HepG2 (cell line): Measurements from ENCODE around the gene SPATA13. TPM values are rescaled to one million over a fixed set of nuclear protein-coding genes. Genes with fewer than 3 reads are reported as not detected.

ENCODE experiments used
- ATAC-seq: fragments of 200-7000 bp; cut with Tn5 transposase; 3 replicates; pipeline ENCODE4 v1.9.1; 2020; ENCODE audit warnings: mild to moderate bottlenecking, moderate library complexity
- BruUV-seq: library from RNA; stranded (reverse); fragments of 400-500 nt; replicated peaks from 2 replicates; lab custom pipeline; 2021; lab: Mats Ljungman, UMichigan
- CTCF ChIA-PET: fragments of 300-600 bp; formaldehyde crosslinking; extraction: SDS; loops from one replicate; lab custom pipeline; 2021; ENCODE audit warnings: low total read pairs, inconsistent platforms, low intra/inter-chr PET ratio; lab: Yijun Ruan, JAX
- POLR2A ChIA-PET: fragments of 350-600 bp; sonication (Branson Sonifier 250); formaldehyde crosslinking; loops from one replicate; lab custom pipeline; 2020; ENCODE audit warnings: antibody characterized with exemption, inconsistent platforms; lab: Yijun Ruan, JAX
- DNase-seq: peaks from one replicate; pipeline ENCODE4 v3.0.0-alpha.2; 2015; ENCODE audit warnings: low spot score
- FAIRE-seq: peaks from 3 replicates; lab custom pipeline; 2011; peaks lifted over from hg19 to GRCh38; lab: Jason Lieb, UNC
- H2AFZ ChIP-seq: one replicate; pipeline ENCODE4 v1.6.1; 2011; ENCODE audit warnings: low read length, inconsistent platforms
- H3K27ac ChIP-seq: fragments of 300-600 bp; 3 replicates; pipeline ENCODE4 v1.8.0; 2011; ENCODE audit warnings: mixed run types, mild to moderate bottlenecking, mixed read lengths, low read length, inconsistent platforms; ENCODE audit not compliant: insufficient read depth; ENCODE audit errors: extremely low read length
- H3K27me3 ChIP-seq, 2 experiments: fragments of 200-600 bp in 1 of 2; 2 replicates in 1 of 2; 3 replicates in 1 of 2; pipeline versions ENCODE4 v1.6.0 to v1.8.0; 2011; ENCODE audit warnings: low read length in 2 of 2, mild to moderate bottlenecking in 2 of 2, moderate library complexity in 2 of 2, inconsistent platforms in 1 of 2; ENCODE audit not compliant: insufficient read depth in 2 of 2, control insufficient read depth in 1 of 2
- H3K36me3 ChIP-seq, 2 experiments: fragments of 200-600 bp in 1 of 2; replicated peaks in 1 of 2; 2 replicates in 1 of 2; 3 replicates in 1 of 2; pipeline versions ENCODE4 v1.5.1 to v1.8.0; 2011; ENCODE audit warnings: low read length in 2 of 2, inconsistent platforms in 1 of 2; ENCODE audit not compliant: insufficient read depth in 2 of 2, control insufficient read depth in 1 of 2
- H3K4me1 ChIP-seq: 2 replicates; pipeline ENCODE4 v1.5.1; 2012; ENCODE audit warnings: low read length, inconsistent platforms; ENCODE audit not compliant: insufficient read depth
- H3K4me2 ChIP-seq: 2 replicates; pipeline ENCODE4 v1.6.0; 2011; ENCODE audit warnings: low read depth, low read length, inconsistent platforms
- H3K4me3 ChIP-seq, 3 experiments: fragments of 200-600 bp in 1 of 3; sonication (generic), shearing (Covaris generic) in 1 of 3; replicated peaks in 1 of 3; 2 replicates each; pipeline ENCODE4 v1.5.1; 2011 to 2016; ENCODE audit warnings: low read length in 3 of 3, inconsistent platforms in 2 of 3, low read depth in 2 of 3, mild to moderate bottlenecking in 2 of 3, control low read depth in 1 of 3, mixed read lengths in 1 of 3; ENCODE audit not compliant: insufficient read depth in 1 of 3
- H3K79me2 ChIP-seq: one replicate; pipeline ENCODE4 v1.6.1; 2011; ENCODE audit warnings: low read length, inconsistent platforms; ENCODE audit not compliant: insufficient read depth
- H3K9ac ChIP-seq: 2 replicates; pipeline ENCODE4 v1.6.0; 2011; ENCODE audit warnings: mild to moderate bottlenecking, low read depth, low read length, inconsistent platforms; ENCODE audit not compliant: insufficient read depth
- H3K9me3 ChIP-seq: 2 replicates; pipeline ENCODE4 v1.5.1; 2012; ENCODE audit warnings: mild to moderate bottlenecking, low read length
- H4K20me1 ChIP-seq: 2 replicates; pipeline ENCODE4 v1.6.0; 2011; ENCODE audit warnings: inconsistent platforms, mild to moderate bottlenecking, low read length, moderate library complexity; ENCODE audit not compliant: insufficient read depth
- BCL3 ChIP-seq: sonication (generic); formaldehyde crosslinking; IDR thresholded peaks from 2 replicates; pipeline ENCODE4 v1.5.1; 2020; ENCODE audit warnings: mild to moderate bottlenecking, missing genetic modification reagents, moderate library complexity
- CSRNP1 ChIP-seq: sonication (generic); formaldehyde crosslinking; IDR thresholded peaks from 2 replicates; pipeline ENCODE4 v1.8.1; 2023; ENCODE audit warnings: mild to moderate bottlenecking, missing genetic modification reagents
- IKZF1 ChIP-seq: fragments of 450-650 bp; IDR thresholded peaks from 2 replicates; pipeline ENCODE4 v1.7.1; 2016
- MIER3 ChIP-seq: IDR thresholded peaks from 2 replicates; pipeline ENCODE4 v1.6.1; 2016; ENCODE audit warnings: missing compliant biosample characterization, borderline replicate concordance
- PHB2 ChIP-seq: fragments of 450-650 bp; IDR thresholded peaks from 2 replicates; pipeline ENCODE4 v1.6.1; 2018; ENCODE audit not compliant: partially characterized antibody
- PLRG1 ChIP-seq: fragments of 450-650 bp; conservative IDR thresholded peaks from 2 replicates; pipeline ENCODE4 v1.6.1; 2016
- RFX1 ChIP-seq: fragments of 450-650 bp; IDR thresholded peaks from 2 replicates; pipeline ENCODE4 v1.6.1; 2017
- RXRB ChIP-seq: IDR thresholded peaks from 2 replicates; pipeline ENCODE4 v1.6.1; 2016; ENCODE audit warnings: borderline replicate concordance, missing genetic modification reagents, missing compliant biosample characterization
- SETDB1 ChIP-seq: sonication (generic); formaldehyde crosslinking; IDR thresholded peaks from 2 replicates; pipeline ENCODE4 v1.5.1; 2020; ENCODE audit warnings: missing genetic modification reagents, mild to moderate bottlenecking, borderline replicate concordance
- SUZ12 ChIP-seq: fragments of 150-350 bp; IDR thresholded peaks from 2 replicates; pipeline ENCODE4 v1.6.1; 2014; ENCODE audit warnings: low read depth, low read length
- TFDP1 ChIP-seq: IDR thresholded peaks from 2 replicates; pipeline ENCODE4 v1.6.1; 2016; ENCODE audit warnings: missing compliant biosample characterization, missing genetic modification reagents, borderline replicate concordance
- TP53 ChIP-seq: sonication (generic); formaldehyde crosslinking; conservative IDR thresholded peaks from 2 replicates; pipeline ENCODE4 v1.4.0; 2020; ENCODE audit warnings: missing genetic modification reagents
- XRCC5 ChIP-seq: fragments of 200-400 bp; formaldehyde crosslinking; optimal IDR thresholded peaks from 2 replicates; pipeline ENCODE3; 2017; ENCODE audit warnings: mild to moderate bottlenecking, low read length
- ZFX ChIP-seq: sonication (generic); formaldehyde crosslinking; IDR thresholded peaks from 2 replicates; pipeline ENCODE4 v1.4.0; 2020; ENCODE audit warnings: mild to moderate bottlenecking, low read depth, missing genetic modification reagents, moderate library complexity
- ZNF546 ChIP-seq: sonication (generic); formaldehyde crosslinking; conservative IDR thresholded peaks from 2 replicates; pipeline ENCODE4 v1.8.1; 2023; ENCODE audit warnings: mild to moderate bottlenecking, missing genetic modification reagents
- ZNF614 ChIP-seq: IDR thresholded peaks from 2 replicates; pipeline ENCODE4 v1.6.1; 2018; ENCODE audit warnings: missing biosample characterization, missing genetic modification reagents, inconsistent platforms, borderline replicate concordance
- ZNF616 ChIP-seq: sonication (generic); formaldehyde crosslinking; IDR thresholded peaks from 2 replicates; pipeline ENCODE4 v1.5.0; 2020; ENCODE audit warnings: low read depth, mild to moderate bottlenecking, missing genetic modification reagents
- WGBS: methylation state at CpG from one replicate; pipeline ENCODE4 v1.1.6; 2017; ENCODE audit warnings: low lambda C conversion rate; 5-methylcytosine and 5-hydroxymethylcytosine counted together
- in situ Hi-C: cut with HindIII; loops from 2 replicates; pipeline ENCODE4 v1.10.0; 2017; ENCODE audit warnings: low pct_unique_long_range_greater_than_20kb; ENCODE audit not compliant: extremely low pct_ligation_motif_present
- intact Hi-C: fragments of 100-400 bp; cut with micrococcal nuclease; formaldehyde crosslinking; loops from one replicate; pipeline ENCODE4 v1.10.0; 2022; ENCODE audit not compliant: unreplicated experiment
- polyA plus RNA-seq, 8 experiments: library from polyadenylated mRNA; depleted of rRNA in 3 of 8; stranded (reverse) in 7 of 8; unstranded in 1 of 8; fragments of >200 nt; fragmentation: Illumina TruSeq in 4 of 8; extraction: Trizol in 4 of 8; gene quantifications; 2 replicates each; pipeline versions ENCODE4 v1.2.1 to v1.2.3, GENCODE V29; 2011 to 2016; ENCODE audit warnings: low read depth in 4 of 8, missing spikeins in 1 of 8, mixed read lengths in 1 of 8; ENCODE audit not compliant: insufficient read depth in 1 of 8
- total RNA-seq, 5 experiments: library from RNA; depleted of rRNA; stranded (reverse); fragments of >200 nt; fragmentation: Illumina TruSeq; extraction: Trizol; gene quantifications; 2 replicates each; pipeline ENCODE4 v1.2.3, GENCODE V29; 2016; ENCODE audit warnings: low read depth in 1 of 5

Gene SPATA13
- total and polyA plus RNA-seq, 2 of the 13 experiments (the other 11 are each of a cell fraction or from before 2014, with no cell fraction given): 11.3 to 14.2 TPM

- peaks cover 28% of the 10 kb centered on the region for H3K4me1 ChIP-seq
- ATAC-seq: no peak
- no peak for DNase-seq
- intact Hi-C loops (no loop called here), in situ Hi-C loops (no loop called here)
- no peak overlapping the region for H3K27ac ChIP-seq
- H3K27me3 ChIP-seq: no peaks in the 10 kb centered on the region; a peak in 1 of 5 replicates
- BruUV-seq: no TSS peak
- no peak for FAIRE-seq
- no peak overlapping the region for H2AFZ ChIP-seq
- no peaks in the 10 kb centered on the region for H3K9me3 ChIP-seq
- 95% methylated on average over 7 of the region's 7 CpGs for WGBS
- CTCF ChIA-PET: no interaction called here
- H3K36me3 ChIP-seq: no peaks in the 10 kb centered on the region; a peak in 2 of 5 replicates
- H3K4me3 ChIP-seq: no peak overlapping the region
- TF ChIP-seq ZNF616 (CRISPR knock-in tag) (no peak), TP53 (CRISPR knock-in tag) (no peak), PHB2 (no peak)
- TF ChIP-seq, all 625 proteins: peak for 0
- H3K79me2 ChIP-seq: peaks cover 11% of the 10 kb centered on the region
- H3K9ac ChIP-seq: no peak overlapping the region
- H3K4me2 ChIP-seq: no peak overlapping the region
- 0 out of 2 replicates have a peak, but pooled peaks cover 3% of the 10 kb centered on the region for H4K20me1 ChIP-seq
- POLR2A ChIA-PET: no interaction called here
These were observed 41.7 kb downstream of the SPATA13 start for GRCh38 chr13:24202215-24202614.

GRCh38 chr13:24203273-24203672 lies 42.8 kb downstream of the SPATA13 start:
- FAIRE-seq (no peak), ATAC-seq (no peak), DNase-seq (no peak)
- intact Hi-C loops (no loop called here), in situ Hi-C loops (no loop called here)
- no TSS peak for BruUV-seq
- H3K79me2 ChIP-seq: peaks cover 17% of the 10 kb centered on the region
- H3K36me3 ChIP-seq: no peaks in the 10 kb centered on the region; a peak in 2 of 5 replicates
- no peaks in the 10 kb centered on the region; a peak in 1 of 5 replicates for H3K27me3 ChIP-seq
- H3K4me3 ChIP-seq: no peak overlapping the region
- H3K9me3 ChIP-seq: no peaks in the 10 kb centered on the region
- H4K20me1 ChIP-seq: 0 out of 2 replicates have a peak, but pooled peaks cover 3% of the 10 kb centered on the region
- no peak overlapping the region for H3K9ac ChIP-seq
- no peak overlapping the region for H3K27ac ChIP-seq
- WGBS: 64% methylated on average over 3 of the region's 3 CpGs
- no peak overlapping the region for H3K4me2 ChIP-seq
- ChIA-PET POLR2A (interaction anchor here (1.0 kb wide), 1 partner anchor 22 kb away, joined by 4 read pairs; no protein-coding TSS in a partner anchor), CTCF (no interaction called here)
- peaks cover 28% of the 10 kb centered on the region for H3K4me1 ChIP-seq
- H2AFZ ChIP-seq: no peak overlapping the region
- TF ChIP-seq SUZ12 (no peak), MIER3 (CRISPR knock-in tag) (no peak), RFX1 (no peak), SETDB1 (CRISPR knock-in tag) (no peak), RXRB (CRISPR knock-in tag) (no peak), ZFX (CRISPR knock-in tag) (no peak), ZNF614 (CRISPR knock-in tag) (no peak), TFDP1 (no peak), PLRG1 (no peak), BCL3 (CRISPR knock-in tag) (no peak), CSRNP1 (CRISPR knock-in tag) (no peak), ZNF546 (CRISPR knock-in tag) (no peak), ZNF616 (CRISPR knock-in tag) (no peak), IKZF1 (no peak), XRCC5 (no peak)
